Type B pancreatic cell (in vitro differentiated cells): Measurements from ENCODE around the gene RSF1. TPM values are rescaled to one million over a fixed set of nuclear protein-coding genes. Genes with fewer than 3 reads are reported as not detected.

ENCODE experiments used
- DNase-seq: peaks from one replicate; pipeline ENCODE4 v3.0.0; 2021; ENCODE audit warnings: mixed read lengths; ENCODE audit not compliant: unreplicated experiment; ENCODE audit errors: extremely low spot score
- H3K27ac Mint-ChIP-seq: 2 replicates; pipeline ENCODE4 v1.8.0; 2021; ENCODE audit warnings: mild to moderate bottlenecking, mixed read lengths
- H3K27me3 Mint-ChIP-seq: 2 replicates; pipeline ENCODE4 v1.8.0; 2021; ENCODE audit warnings: mixed read lengths
- H3K36me3 Mint-ChIP-seq: 2 replicates; pipeline ENCODE4 v1.8.0; 2021; ENCODE audit warnings: mixed read lengths
- H3K4me1 Mint-ChIP-seq: one replicate; pipeline ENCODE4 v1.8.0; 2021; ENCODE audit warnings: mixed read lengths; ENCODE audit not compliant: unreplicated experiment
- H3K4me3 Mint-ChIP-seq: 2 replicates; pipeline ENCODE4 v1.8.0; 2021; ENCODE audit warnings: mild to moderate bottlenecking, mixed read lengths
- H3K9me3 Mint-ChIP-seq: 2 replicates; pipeline ENCODE4 v1.8.0; 2021; ENCODE audit warnings: mixed read lengths
- total RNA-seq: library from RNA; stranded (reverse); gene quantifications from 2 replicates; pipeline ENCODE4 v1.2.1, GENCODE V29; 2021; ENCODE audit warnings: low replicate concordance
- TF ChIP-seq, protein P1 (sequence below): fragments of 200-600 bp; sonication (generic); conservative IDR thresholded peaks from 2 replicates; pipeline ENCODE4 v1.5.0; 2021; ENCODE audit warnings: antibody characterized with exemption, mild to moderate bottlenecking

Gene RSF1
- total RNA-seq, 1 donor from 2014 or later: 74.2 TPM

DNA sequence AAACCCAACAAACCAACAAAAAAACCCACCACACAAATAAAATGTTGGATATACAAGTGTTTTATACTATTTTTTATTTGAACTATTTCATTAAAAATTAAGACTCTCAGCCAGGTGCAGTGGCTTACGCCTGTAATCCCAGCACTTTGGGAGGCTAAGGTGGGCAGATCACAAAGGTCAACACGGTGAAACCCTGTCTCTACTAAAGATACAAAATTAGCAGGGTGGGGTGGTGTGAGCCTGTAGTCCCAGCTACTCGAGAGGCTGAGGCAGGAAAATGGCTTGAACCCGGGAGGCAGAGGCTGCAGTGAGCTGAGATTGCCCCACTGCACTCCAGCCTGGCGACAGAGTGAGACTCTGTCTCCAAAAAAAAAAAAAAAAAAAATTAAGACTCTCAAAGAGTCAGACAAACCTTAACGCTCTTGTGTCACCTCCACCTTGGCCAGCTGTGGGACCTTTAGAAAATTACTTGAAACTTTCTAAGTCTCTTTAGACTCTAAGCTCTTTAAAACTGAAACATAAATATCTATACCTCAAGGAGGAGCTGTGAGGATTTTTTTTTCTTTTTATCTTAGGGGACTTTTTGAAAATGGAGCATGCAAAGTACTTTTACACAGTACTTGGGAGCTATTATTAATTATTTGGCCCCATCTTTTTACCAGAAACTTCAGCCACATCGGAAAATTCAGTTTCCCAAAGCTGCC lies 114.5 kb downstream of the RSF1 start:
- no peaks in the 10 kb centered on the region for H3K4me1 Mint-ChIP-seq
- H3K27ac Mint-ChIP-seq: no peak overlapping the region

DNA sequence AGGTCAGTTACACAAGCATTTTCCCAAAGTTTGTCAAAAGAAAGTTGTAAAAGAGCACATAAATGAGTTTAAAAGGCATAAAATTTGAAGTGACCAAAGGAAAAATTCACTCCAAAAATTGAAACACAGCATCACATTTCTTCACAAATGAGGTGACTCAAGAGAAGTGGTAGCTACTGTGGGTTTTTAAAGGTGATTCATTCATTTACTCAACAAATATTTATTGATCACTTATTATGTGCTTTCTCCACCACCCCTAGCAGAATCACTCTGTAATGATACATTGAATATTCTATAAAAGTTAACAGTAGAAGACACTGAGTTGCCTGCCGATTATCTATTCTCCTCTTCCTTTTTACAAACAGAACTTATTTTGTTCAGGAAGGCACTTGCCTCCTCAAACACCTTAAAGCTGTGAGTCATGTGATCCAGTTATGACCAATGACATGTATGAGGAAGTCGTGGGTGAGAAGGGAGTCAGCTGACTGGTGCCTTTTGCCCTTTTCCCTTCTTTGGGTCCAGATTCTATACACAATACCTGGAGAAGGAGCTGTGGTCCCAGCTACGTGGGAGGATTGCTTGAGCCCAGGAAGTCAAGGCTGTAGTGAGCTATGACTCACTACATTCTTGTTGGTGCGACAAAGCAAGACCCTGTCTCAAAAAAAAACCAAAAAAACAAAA lies 115.2 kb downstream of the RSF1 start:
- H3K27ac Mint-ChIP-seq: no peak overlapping the region

More for the DNA sequence above, 114.5 kb downstream of the RSF1 start:
- Mint-ChIP-seq H3K4me3 (no peak overlapping the region), H3K27me3 (no peaks in the 10 kb centered on the region), H3K9me3 (no peaks in the 10 kb centered on the region), H3K36me3 (peaks cover 24% of the 10 kb centered on the region)
- TF ChIP-seq, protein P1, sequence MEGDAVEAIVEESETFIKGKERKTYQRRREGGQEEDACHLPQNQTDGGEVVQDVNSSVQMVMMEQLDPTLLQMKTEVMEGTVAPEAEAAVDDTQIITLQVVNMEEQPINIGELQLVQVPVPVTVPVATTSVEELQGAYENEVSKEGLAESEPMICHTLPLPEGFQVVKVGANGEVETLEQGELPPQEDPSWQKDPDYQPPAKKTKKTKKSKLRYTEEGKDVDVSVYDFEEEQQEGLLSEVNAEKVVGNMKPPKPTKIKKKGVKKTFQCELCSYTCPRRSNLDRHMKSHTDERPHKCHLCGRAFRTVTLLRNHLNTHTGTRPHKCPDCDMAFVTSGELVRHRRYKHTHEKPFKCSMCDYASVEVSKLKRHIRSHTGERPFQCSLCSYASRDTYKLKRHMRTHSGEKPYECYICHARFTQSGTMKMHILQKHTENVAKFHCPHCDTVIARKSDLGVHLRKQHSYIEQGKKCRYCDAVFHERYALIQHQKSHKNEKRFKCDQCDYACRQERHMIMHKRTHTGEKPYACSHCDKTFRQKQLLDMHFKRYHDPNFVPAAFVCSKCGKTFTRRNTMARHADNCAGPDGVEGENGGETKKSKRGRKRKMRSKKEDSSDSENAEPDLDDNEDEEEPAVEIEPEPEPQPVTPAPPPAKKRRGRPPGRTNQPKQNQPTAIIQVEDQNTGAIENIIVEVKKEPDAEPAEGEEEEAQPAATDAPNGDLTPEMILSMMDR: no peak
- DNase-seq: no peak

DNA sequence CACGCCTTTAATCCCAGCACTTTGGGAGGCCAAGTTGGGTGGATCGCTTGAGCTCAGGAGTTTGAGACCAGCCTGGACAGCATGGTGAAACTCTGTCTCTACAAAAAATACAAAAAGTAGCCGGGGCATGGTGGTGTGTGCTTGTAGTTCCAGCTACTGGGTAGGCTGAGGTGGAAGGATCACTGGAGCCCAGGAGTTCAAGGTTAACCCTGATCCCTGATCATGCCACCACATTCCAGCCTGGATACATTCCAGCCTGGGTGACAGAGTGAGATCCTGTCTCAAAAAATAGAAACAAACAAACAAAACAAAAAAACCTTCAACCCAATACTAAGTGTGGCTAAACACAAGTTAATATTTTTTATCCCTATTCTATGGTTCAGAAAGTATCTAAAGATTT lies 116.5 kb downstream of the RSF1 start:
- TF ChIP-seq, protein P1: no peak
- H3K27me3 Mint-ChIP-seq: no peaks in the 10 kb centered on the region
- no peak overlapping the region for H3K27ac Mint-ChIP-seq
- H3K36me3 Mint-ChIP-seq: peaks cover 32% of the 10 kb centered on the region
- DNase-seq: no peak
- H3K9me3 Mint-ChIP-seq: no peaks in the 10 kb centered on the region
- no peak overlapping the region for H3K4me3 Mint-ChIP-seq
- H3K4me1 Mint-ChIP-seq: no peaks in the 10 kb centered on the region

More for the DNA sequence above, 115.2 kb downstream of the RSF1 start:
- TF ChIP-seq, protein P1: no peak
- H3K4me3 Mint-ChIP-seq: no peak overlapping the region
- DNase-seq: no peak
- H3K9me3 Mint-ChIP-seq: no peaks in the 10 kb centered on the region
- H3K27me3 Mint-ChIP-seq: no peaks in the 10 kb centered on the region
- no peaks in the 10 kb centered on the region for H3K4me1 Mint-ChIP-seq
- H3K36me3 Mint-ChIP-seq: peaks cover 29% of the 10 kb centered on the region

DNA sequence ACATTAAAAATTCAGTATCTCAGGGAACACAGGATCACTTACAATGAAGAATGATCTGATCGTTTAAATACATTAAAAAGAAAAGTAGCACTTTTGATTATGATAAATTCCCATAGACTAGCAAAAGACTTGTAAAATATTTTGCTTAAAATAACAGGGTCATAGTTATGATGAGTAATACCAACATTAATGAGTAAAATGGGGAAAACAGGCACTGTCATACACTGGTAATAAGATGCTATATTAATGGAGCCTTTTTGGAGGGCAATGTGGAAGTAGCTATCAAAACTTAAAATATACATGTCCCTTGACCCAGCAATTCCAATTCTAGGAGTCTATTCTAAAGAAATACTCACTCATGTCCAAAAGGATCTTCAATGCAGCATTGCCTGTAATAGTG lies 121.1 kb downstream of the RSF1 start:
- TF ChIP-seq, protein P1: no peak
- Mint-ChIP-seq H3K9me3 (no peaks in the 10 kb centered on the region), H3K36me3 (peaks cover 51% of the 10 kb centered on the region), H3K27me3 (no peaks in the 10 kb centered on the region), H3K4me1 (no peaks in the 10 kb centered on the region), H3K27ac (no peak overlapping the region), H3K4me3 (no peak overlapping the region)
- no peak for DNase-seq

DNA sequence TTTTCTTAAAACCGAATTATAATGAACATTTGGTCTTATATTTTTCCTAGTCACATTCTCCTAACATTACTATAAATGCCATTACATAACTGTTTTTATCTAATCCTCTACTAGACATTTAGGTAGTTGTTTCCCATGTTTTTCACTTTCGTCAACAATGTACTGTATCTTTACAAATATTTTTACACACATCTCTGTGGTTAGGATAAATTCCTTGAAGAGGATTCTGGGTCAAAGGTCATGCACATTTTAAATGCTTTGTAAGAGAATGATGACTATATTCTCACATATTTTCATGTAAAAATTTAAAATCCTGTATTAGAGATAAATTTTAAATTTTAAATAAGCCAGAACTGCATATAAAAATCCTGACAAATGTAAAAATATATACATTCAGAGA lies 121.6 kb downstream of the RSF1 start:
- Mint-ChIP-seq H3K36me3 (peaks cover 51% of the 10 kb centered on the region), H3K9me3 (no peaks in the 10 kb centered on the region), H3K4me1 (no peaks in the 10 kb centered on the region), H3K27me3 (no peaks in the 10 kb centered on the region), H3K27ac (no peak overlapping the region), H3K4me3 (no peak overlapping the region)
- DNase-seq: no peak
- TF ChIP-seq, protein P1: no peak
